SJSA1 (cell line): Measurements from ENCODE around the gene SNCG. TPM values are rescaled to one million over a fixed set of nuclear protein-coding genes. Genes with fewer than 3 reads are reported as not detected.
A peak's percentile ranks its signal among the peaks of the same experiment; 100 is the strongest.
"Not testable (repeated sequence)": the region's sequence is repeated elsewhere in the genome, so short reads cannot be mapped to it uniquely, and the experiment has no call there.

Experiments used
- DNase-seq, 2 experiments: peaks; one replicate each; pipeline ENCODE4 v3.0.0-alpha.2; 2015 to 2020; ENCODE audit warnings: low spot score in 2 of 2, low read depth in 1 of 2
- H3K27ac ChIP-seq: fragments of 250-450 bp; sonication (Bioruptor Pico); 2 replicates; pipeline ENCODE4 v1.5.1; 2020; ENCODE audit warnings: mild to moderate bottlenecking, moderate library complexity
- H3K27me3 ChIP-seq: fragments of 250-450 bp; sonication (Bioruptor Pico); replicated peaks from 2 replicates; pipeline ENCODE4 v1.5.1; 2020; ENCODE audit warnings: mild to moderate bottlenecking, moderate library complexity
- H3K36me3 ChIP-seq: fragments of 250-450 bp; sonication (Bioruptor Pico); 2 replicates; pipeline ENCODE4 v1.5.1; 2020; ENCODE audit warnings: mild to moderate bottlenecking
- H3K4me1 ChIP-seq: fragments of 250-450 bp; sonication (Bioruptor Pico); replicated peaks from 2 replicates; pipeline ENCODE4 v1.6.1; 2021; ENCODE audit warnings: mild to moderate bottlenecking
- H3K4me3 ChIP-seq: fragments of 250-450 bp; sonication (Bioruptor Pico); 2 replicates; pipeline ENCODE4 v1.5.1; 2020; ENCODE audit warnings: mild to moderate bottlenecking
- H3K9me3 ChIP-seq: fragments of 250-450 bp; sonication (Bioruptor Pico); replicated peaks from 2 replicates; pipeline ENCODE4 v1.5.1; 2020; ENCODE audit warnings: mild to moderate bottlenecking
- total RNA-seq: library from RNA; depleted of rRNA; stranded (reverse); fragments of >200 nt; shearing (Covaris generic); gene quantifications from 2 replicates; pipeline ENCODE4 v1.2.3, GENCODE V29; 2014

The SNCG gene
- total RNA-seq, 1 experiment from 2014 or later = 0.74 TPM

GRCh38 chr10:86941426-86941825 is 17.0 kb upstream of the SNCG start:
- Histone ChIP-seq H3K9me3 (no peaks in the 10 kb centered on the region), H3K27ac (no peak overlapping the region), H3K36me3 (no peaks in the 10 kb centered on the region), H3K4me3 (no peak overlapping the region), H3K27me3 (no peaks in the 10 kb centered on the region), H3K4me1 (peaks cover 12% of the 10 kb centered on the region)
- no peak for DNase-seq

- DNase-seq = peak in 1 of 2 experiments; percentile 38
- Histone ChIP-seq H3K9me3 (no peaks in the 10 kb centered on the region), H3K4me1 (peaks cover 9% of the 10 kb centered on the region), H3K4me3 (no peak overlapping the region), H3K27me3 (no peaks in the 10 kb centered on the region), H3K27ac (no peak overlapping the region), H3K36me3 (no peaks in the 10 kb centered on the region)
These were observed 16.4 kb upstream of the SNCG start for GRCh38 chr10:86941991-86942421.

GRCh38 chr10:86942441-86943315 is 15.7 kb upstream of the SNCG start:
- Histone ChIP-seq H3K27me3 (no peaks in the 10 kb centered on the region), H3K36me3 (no peaks in the 10 kb centered on the region), H3K4me1 (peaks cover 7% of the 10 kb centered on the region), H3K9me3 (no peaks in the 10 kb centered on the region), H3K4me3 (no peak overlapping the region), H3K27ac (no peak overlapping the region)
- peak in 1 of 2 experiments; percentile 36 for DNase-seq

- no peaks in the 10 kb centered on the region for H3K36me3 ChIP-seq
These were observed 14.9 kb upstream of the SNCG start for GRCh38 chr10:86943316-86944030.

DNA sequence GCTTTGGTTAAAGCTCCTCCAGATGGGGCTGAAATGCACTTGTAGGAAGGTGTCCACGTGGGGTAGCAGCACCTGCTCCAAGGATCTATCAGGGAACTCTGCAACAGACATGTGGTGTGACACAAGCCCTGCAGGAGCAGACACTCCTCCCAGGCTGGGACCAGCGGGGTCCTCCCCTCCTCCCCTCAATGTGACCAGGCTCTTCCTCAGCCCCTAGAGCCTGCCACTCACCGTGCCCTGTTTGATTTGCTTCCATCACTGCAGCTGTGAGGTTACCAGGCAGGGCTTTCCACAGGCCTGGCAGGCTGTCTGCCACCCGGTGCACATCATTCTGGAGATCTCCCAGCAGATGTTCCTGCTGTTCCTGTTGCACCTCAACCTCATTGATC is 14.4 kb upstream of the SNCG start:
- Histone ChIP-seq H3K9me3 (no peaks in the 10 kb centered on the region), H3K27ac (no peak overlapping the region)
- no peak for DNase-seq

More at GRCh38 chr10:86943316-86944030, 14.9 kb upstream of the SNCG start:
- peak in 1 of 2 experiments; percentile 35 for DNase-seq
- Histone ChIP-seq H3K4me3 (no peak overlapping the region), H3K27ac (no peak overlapping the region), H3K9me3 (no peaks in the 10 kb centered on the region), H3K27me3 (no peaks in the 10 kb centered on the region), H3K4me1 (peaks cover 7% of the 10 kb centered on the region)

DNA sequence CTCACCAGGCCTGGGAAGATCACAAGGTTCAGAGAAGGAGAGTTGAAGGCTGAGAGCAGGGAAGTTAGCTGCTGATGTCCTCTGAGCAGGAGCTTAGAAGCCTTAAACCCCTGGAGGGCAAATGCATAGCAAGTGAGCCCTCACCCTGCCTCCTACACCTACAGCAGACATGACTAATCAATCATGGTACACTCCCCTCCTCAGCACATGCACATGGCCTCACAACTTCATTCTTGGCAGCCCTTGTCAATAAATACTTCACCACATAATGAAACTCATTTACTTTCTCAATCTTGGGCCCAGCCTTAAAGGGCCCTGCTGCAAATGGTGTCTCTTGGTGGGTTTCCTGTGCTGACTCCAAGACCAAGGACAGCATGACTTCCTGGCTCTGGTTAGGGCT is 13.9 kb upstream of the SNCG start:
- Histone ChIP-seq H3K27me3 (no peaks in the 10 kb centered on the region), H3K36me3 (no peaks in the 10 kb centered on the region), H3K27ac (no peak overlapping the region), H3K4me1 (peaks cover 3% of the 10 kb centered on the region), H3K4me3 (no peak overlapping the region), H3K9me3 (no peaks in the 10 kb centered on the region)
- DNase-seq = peak in 1 of 2 experiments; percentile 8

More for the DNA sequence above, 14.4 kb upstream of the SNCG start:
- Histone ChIP-seq H3K36me3 (no peaks in the 10 kb centered on the region), H3K4me3 (no peak overlapping the region), H3K4me1 (peaks cover 5% of the 10 kb centered on the region), H3K27me3 (no peaks in the 10 kb centered on the region)

DNA sequence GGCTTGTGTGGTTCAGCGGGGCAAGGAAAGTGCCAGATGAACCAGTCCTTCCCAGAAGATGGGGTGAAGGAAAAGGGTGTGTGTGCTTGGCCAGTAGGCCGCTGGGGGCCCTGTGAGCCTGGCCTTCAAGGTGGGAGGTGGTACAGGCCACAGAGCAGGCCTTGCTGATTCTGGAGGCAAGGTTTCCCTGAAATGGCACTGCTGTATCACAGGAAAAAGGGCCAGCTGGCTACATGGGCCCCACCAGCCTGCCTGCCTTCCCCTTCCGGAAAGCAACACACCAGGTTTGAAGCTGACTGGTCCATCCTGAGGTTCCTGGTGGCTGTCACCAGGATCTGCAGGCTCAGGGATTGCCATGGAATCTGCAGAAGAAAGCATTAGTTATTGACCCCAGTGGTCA is 13.5 kb upstream of the SNCG start:
- no peak overlapping the region for H3K4me3 ChIP-seq
- H3K27ac ChIP-seq = no peak overlapping the region
- no peaks in the 10 kb centered on the region for H3K36me3 ChIP-seq
- H3K4me1 ChIP-seq = no peaks in the 10 kb centered on the region; the same call in 1 of the 2 replicates
- no peaks in the 10 kb centered on the region for H3K9me3 ChIP-seq
- no peaks in the 10 kb centered on the region for H3K27me3 ChIP-seq
- DNase-seq = peak in 1 of 2 experiments; percentile 21

DNA sequence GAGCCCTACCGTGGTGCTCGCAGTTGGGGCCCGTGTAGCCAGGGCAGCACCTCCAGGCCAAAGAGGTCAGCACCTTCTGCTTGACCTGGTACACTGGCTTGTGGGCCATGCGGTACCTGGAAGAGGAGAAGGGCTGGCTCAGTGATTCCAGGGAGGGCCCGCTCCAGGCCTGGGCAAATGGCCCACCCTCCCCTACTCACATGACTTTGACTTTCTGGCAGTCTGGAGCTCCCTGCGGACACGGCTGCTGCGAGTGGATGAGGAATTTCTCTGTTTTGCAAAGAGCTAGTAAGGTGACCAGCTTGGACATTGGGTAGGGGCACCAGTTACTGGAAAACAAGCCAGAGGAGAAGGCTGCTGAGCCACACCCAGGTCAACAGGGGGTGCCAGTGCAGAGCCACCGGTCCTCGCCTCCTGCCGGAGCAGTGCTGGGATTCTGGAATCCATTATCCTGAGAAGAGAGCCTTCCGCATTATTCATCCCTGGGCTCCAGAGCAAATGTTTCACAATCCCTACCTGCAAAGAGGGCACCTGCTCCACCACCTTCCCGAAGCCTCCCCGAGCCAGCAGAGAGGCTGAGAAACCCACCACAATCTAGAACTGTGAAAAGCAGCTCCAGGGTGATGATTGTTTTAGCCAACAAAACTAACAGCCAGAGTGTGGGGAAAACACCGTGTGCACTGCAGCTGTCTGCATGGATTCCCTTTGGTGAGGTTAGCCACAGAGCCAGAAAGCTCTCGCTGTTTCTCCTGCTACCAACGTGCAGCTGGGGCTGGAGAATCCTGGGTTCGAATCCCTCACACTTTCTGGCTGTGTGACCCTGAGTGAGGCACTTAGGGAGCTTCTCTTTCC is 12.8 kb upstream of the SNCG start:
- no peaks in the 10 kb centered on the region for H3K27me3 ChIP-seq
- no peaks in the 10 kb centered on the region for H3K36me3 ChIP-seq
- no peak overlapping the region for H3K27ac ChIP-seq
- H3K4me1 ChIP-seq = no peaks in the 10 kb centered on the region
- peak in 1 of 2 experiments; percentile 40 for DNase-seq
- no peak overlapping the region for H3K4me3 ChIP-seq
- H3K9me3 ChIP-seq = no peaks in the 10 kb centered on the region

DNA sequence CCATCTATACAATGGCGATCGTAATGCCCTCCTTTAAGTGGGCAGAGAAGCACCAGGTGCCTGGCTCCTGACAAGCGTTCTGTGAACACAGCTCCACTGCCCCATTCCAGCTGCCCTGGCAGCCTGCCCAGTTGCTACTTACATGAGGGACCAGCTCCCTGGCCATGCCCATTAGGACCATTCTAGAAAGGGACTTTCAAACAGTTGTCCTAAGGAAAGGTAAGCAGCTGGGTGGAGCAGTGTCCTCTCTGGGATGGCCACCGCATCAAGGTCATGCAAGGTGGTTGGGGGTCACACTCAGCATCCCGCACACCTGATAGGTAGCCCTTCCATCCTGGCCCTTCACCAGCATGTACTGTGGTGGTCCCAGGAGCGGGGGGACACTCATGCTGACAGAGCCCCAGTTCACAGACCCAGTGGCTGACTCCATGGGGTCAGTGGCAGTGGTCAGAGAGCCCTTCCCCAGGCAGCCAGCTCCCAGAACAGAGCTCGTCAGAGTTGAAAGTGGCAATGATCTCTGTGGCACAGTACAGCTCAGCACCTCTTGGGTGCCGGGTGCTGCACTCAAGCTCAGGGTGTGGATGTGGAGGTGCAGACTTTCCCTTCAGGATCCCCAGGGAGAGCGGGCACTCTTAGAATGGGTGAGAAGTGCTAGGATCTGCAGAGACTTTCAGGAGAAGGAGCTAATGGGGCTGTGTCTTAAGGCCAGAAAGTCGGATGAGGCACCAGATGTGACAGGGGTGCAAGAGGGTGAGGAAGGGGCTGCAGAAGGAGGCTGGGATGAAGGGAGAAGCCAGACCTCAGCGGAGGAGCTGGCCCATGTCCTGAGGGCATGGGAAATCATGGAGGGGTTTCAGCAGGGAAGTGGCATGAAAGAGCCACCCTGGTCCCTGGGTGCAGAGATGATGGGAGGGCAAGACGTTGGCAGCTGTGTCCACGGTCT is 11.9 kb upstream of the SNCG start:
- H3K36me3 ChIP-seq = no peaks in the 10 kb centered on the region
- H3K4me3 ChIP-seq = no peak overlapping the region
- peak in 1 of 2 experiments; percentile 44 for DNase-seq
- H3K27ac ChIP-seq = no peak overlapping the region
- H3K4me1 ChIP-seq = no peaks in the 10 kb centered on the region
- no peaks in the 10 kb centered on the region for H3K9me3 ChIP-seq
- H3K27me3 ChIP-seq = no peaks in the 10 kb centered on the region

DNA sequence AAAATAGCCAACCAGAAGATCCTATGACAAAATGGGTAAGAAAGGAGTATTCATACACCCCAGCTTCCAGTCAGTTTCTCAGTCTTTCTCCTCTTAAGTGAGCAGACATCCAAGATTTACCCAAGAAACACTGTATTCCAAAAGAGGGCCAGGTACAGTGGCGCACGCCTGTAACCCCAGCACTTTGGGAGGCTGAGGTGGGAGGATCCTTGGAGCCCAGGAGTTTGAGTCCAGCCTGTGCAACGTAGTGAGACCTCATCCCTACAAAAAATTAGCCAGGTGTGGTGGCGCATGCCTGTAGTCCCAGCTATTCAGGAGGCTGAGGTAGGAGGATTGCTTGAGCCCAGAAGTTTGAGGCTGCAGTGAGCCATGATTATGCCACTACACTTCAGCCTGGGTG is 10.6 kb upstream of the SNCG start:
- not testable (repeated sequence) for H3K36me3 ChIP-seq, H3K27ac ChIP-seq, H3K4me1 ChIP-seq, H3K27me3 ChIP-seq, H3K4me3 ChIP-seq, H3K9me3 ChIP-seq
- DNase-seq = peak in 1 of 2 experiments; percentile 25

DNA sequence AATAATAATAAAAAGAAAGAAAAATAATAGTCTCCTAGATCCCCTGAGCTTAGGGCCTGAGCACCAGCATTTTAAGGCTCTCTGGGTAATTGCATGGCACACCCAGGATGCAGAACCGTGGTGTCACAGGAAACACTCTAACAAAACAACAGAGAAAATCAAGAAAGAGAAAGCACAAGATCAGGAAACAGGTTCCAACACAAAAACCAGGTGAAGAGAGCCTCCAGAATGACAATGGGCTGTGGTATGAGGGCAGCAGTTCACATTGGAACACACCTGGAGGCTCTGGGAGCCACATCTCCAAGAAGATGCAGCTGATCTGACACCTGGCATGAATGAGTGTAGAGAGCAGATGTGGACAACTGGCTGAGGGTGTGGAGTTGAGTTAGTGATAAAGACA is 8.1 kb upstream of the SNCG start:
- H3K27ac ChIP-seq = no peak overlapping the region
- H3K4me3 ChIP-seq = no peak overlapping the region
- no peaks in the 10 kb centered on the region for H3K9me3 ChIP-seq
- H3K27me3 ChIP-seq = no peaks in the 10 kb centered on the region
- no peaks in the 10 kb centered on the region for H3K36me3 ChIP-seq
- H3K4me1 ChIP-seq = no peaks in the 10 kb centered on the region
- no peak for DNase-seq

- H3K27ac ChIP-seq = no peak overlapping the region
- H3K9me3 ChIP-seq = no peaks in the 10 kb centered on the region
- H3K4me3 ChIP-seq = no peak overlapping the region
- H3K36me3 ChIP-seq = no peaks in the 10 kb centered on the region
- H3K4me1 ChIP-seq = no peaks in the 10 kb centered on the region
- H3K27me3 ChIP-seq = no peaks in the 10 kb centered on the region
- DNase-seq = no peak
These were observed 7.1 kb upstream of the SNCG start for GRCh38 chr10:86951184-86951761.
